Measurements from ENCODE around the gene CNTNAP5. TPM values are rescaled to one million over a fixed set of nuclear protein-coding genes. Genes with fewer than 3 reads are reported as not detected.

Gene CNTNAP5
- total and polyA plus RNA-seq, 2 donors (not counting 1 experiment from before 2014, with no cell fraction given), result not detected

DNA sequence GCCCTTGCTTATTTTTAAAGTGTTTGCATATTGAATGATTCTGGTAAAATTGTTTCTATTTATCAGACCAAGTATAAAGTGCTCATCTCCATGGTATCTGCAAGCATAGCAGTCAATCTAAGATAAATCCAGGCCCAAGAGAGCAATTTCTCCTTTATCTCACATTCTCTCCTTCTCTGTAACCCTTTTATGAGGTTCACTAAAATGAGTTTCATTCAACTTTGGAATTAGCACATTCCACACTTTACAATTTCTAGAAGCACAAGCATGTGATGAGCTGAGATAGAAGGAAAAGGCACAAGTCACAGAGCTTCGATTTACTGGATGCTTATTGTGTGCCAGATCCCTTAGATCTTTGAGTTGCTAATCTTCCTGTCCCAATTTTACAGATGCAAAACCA is 97.3 kb downstream of the CNTNAP5 start:
- H3K27me3 ChIP-seq (replicated peaks in 1 of 4; ENCODE audit: control extremely low read depth in 1 of 4, control insufficient read depth in 3 of 4, insufficient read depth in 4 of 4, low read length in 3 of 4), result no peaks in the 10 kb centered on the region
- intact Hi-C loops (cut with micrococcal nuclease), result no loop called here

DNA sequence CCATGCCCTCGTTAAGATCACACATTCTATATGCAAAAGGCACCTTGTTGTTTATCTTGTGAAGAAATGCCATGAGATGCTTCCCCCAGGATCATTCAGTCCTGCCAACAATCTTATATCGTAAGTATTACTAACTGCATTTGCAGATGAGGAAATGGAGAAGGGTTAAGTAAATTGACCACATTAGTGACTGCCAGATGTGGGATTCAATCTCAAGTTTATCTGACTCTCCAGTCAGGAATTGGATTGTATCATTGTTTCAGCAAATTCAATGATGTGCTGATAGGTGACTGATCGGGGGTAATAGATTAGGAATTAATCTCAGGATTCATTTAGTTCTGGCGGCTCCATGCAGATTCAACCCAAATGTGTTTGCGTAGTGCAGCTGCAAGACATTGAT is 106.2 kb downstream of the CNTNAP5 start:
- TF ChIP-seq EZH2 (IDR thresholded peaks at IDR 0.05; ENCODE audit: borderline replicate concordance, insufficient read depth, low read depth, low read length, poor library complexity, severe bottlenecking), result no peak
- TF ChIP-seq, protein P1, sequence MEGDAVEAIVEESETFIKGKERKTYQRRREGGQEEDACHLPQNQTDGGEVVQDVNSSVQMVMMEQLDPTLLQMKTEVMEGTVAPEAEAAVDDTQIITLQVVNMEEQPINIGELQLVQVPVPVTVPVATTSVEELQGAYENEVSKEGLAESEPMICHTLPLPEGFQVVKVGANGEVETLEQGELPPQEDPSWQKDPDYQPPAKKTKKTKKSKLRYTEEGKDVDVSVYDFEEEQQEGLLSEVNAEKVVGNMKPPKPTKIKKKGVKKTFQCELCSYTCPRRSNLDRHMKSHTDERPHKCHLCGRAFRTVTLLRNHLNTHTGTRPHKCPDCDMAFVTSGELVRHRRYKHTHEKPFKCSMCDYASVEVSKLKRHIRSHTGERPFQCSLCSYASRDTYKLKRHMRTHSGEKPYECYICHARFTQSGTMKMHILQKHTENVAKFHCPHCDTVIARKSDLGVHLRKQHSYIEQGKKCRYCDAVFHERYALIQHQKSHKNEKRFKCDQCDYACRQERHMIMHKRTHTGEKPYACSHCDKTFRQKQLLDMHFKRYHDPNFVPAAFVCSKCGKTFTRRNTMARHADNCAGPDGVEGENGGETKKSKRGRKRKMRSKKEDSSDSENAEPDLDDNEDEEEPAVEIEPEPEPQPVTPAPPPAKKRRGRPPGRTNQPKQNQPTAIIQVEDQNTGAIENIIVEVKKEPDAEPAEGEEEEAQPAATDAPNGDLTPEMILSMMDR (IDR thresholded peaks at IDR 0.05), result no peak
- Mint-ChIP-seq H3K4me1 (no peaks in the 10 kb centered on the region), H3K9me3 (ENCODE audit: insufficient read depth) (no peaks in the 10 kb centered on the region), H3K27me3 (no peaks in the 10 kb centered on the region), H3K4me3 (no peak overlapping the region), H3K27ac (no peak overlapping the region)
- CTCF ChIA-PET, result no interaction called here
- H2AFZ ChIP-seq (ENCODE audit: insufficient read depth, low read depth, low read length, poor library complexity, severe bottlenecking), result no peak overlapping the region
- no peaks in the 10 kb centered on the region for H3K27me3 ChIP-seq (replicated peaks in 1 of 4; ENCODE audit: control extremely low read depth in 1 of 4, control insufficient read depth in 3 of 4, insufficient read depth in 4 of 4, low read length in 3 of 4)
- H3K4me2 ChIP-seq (replicated peaks; ENCODE audit: low read depth, low read length, poor library complexity, severe bottlenecking), result no peak overlapping the region
- 100% methylated on average over 1 of the region's 5 CpGs for WGBS (ENCODE audit: insufficient coverage)
- no peaks in the 10 kb centered on the region for H4K20me1 ChIP-seq (ENCODE audit: control insufficient read depth, insufficient read depth, low read length, poor library complexity, severe bottlenecking)
- no peaks in the 10 kb centered on the region for H3K4me1 ChIP-seq (ENCODE audit: control insufficient read depth in 2 of 2, insufficient read depth in 2 of 2, low read length in 2 of 2)
- H3K9me3 ChIP-seq (ENCODE audit: control extremely low read depth in 1 of 3, control insufficient read depth in 2 of 3, insufficient read depth in 1 of 3, low read length in 2 of 3), result peaks cover 0 to 3% (median 0%) of the 10 kb centered on the region in 3 donors
- H3K79me2 ChIP-seq (ENCODE audit: control insufficient read depth, insufficient read depth, low read length), result no peaks in the 10 kb centered on the region
- no peak overlapping the region for H3K27ac ChIP-seq (ENCODE audit: low read length in 2 of 2)
- intact Hi-C loops (cut with micrococcal nuclease), result no loop called here
- no peaks in the 10 kb centered on the region for H3K36me3 ChIP-seq (replicated peaks in 1 of 2; ENCODE audit: control extremely low read depth in 1 of 2, control insufficient read depth in 1 of 2, extremely low read depth in 1 of 2, insufficient read depth in 2 of 2, low read length in 1 of 2)
- no peak overlapping the region for H3K9ac ChIP-seq (ENCODE audit: low read length)
- no peak for DNase-seq
- ATAC-seq (ENCODE audit: low read depth), result no peak
- H3K4me3 ChIP-seq (ENCODE audit: control extremely low read depth in 1 of 5, extremely low read depth in 1 of 5, insufficient read depth in 1 of 5, low read depth in 2 of 5, low read length in 4 of 5), result no peak overlapping the region
- POLR2A ChIA-PET, result no interaction called here

More for the DNA sequence above, 97.3 kb downstream of the CNTNAP5 start:
- H3K36me3 ChIP-seq (replicated peaks in 1 of 2; ENCODE audit: control extremely low read depth in 1 of 2, control insufficient read depth in 1 of 2, extremely low read depth in 1 of 2, insufficient read depth in 2 of 2, low read length in 1 of 2), result no peaks in the 10 kb centered on the region
- H3K9ac ChIP-seq (ENCODE audit: low read length), result no peak overlapping the region
- no peaks in the 10 kb centered on the region for H3K27me3 Mint-ChIP-seq
- no peaks in the 10 kb centered on the region for H3K4me1 ChIP-seq (ENCODE audit: control insufficient read depth in 2 of 2, insufficient read depth in 2 of 2, low read length in 2 of 2)
- H3K4me3 Mint-ChIP-seq, result no peak overlapping the region
- H2AFZ ChIP-seq (ENCODE audit: insufficient read depth, low read depth, low read length, poor library complexity, severe bottlenecking), result no peak overlapping the region
- WGBS (ENCODE audit: insufficient coverage), result no CpG with 5 or more reads among the region's 1 CpG
- no peaks in the 10 kb centered on the region for H3K79me2 ChIP-seq (ENCODE audit: control insufficient read depth, insufficient read depth, low read length)
- H3K4me2 ChIP-seq (replicated peaks; ENCODE audit: low read depth, low read length, poor library complexity, severe bottlenecking), result no peak overlapping the region
- H3K27ac Mint-ChIP-seq, result no peak overlapping the region
- H3K9me3 Mint-ChIP-seq (ENCODE audit: insufficient read depth), result peaks cover 2% of the 10 kb centered on the region
- ATAC-seq (ENCODE audit: low read depth), result no peak
- no peaks in the 10 kb centered on the region for H3K9me3 ChIP-seq (ENCODE audit: control extremely low read depth in 1 of 3, control insufficient read depth in 2 of 3, insufficient read depth in 1 of 3, low read length in 2 of 3)
- no peak for DNase-seq
- H4K20me1 ChIP-seq (ENCODE audit: control insufficient read depth, insufficient read depth, low read length, poor library complexity, severe bottlenecking), result no peaks in the 10 kb centered on the region
- ChIA-PET CTCF (no interaction called here), POLR2A (no interaction called here)
- H3K27ac ChIP-seq (ENCODE audit: low read length in 2 of 2), result no peak overlapping the region
- H3K4me1 Mint-ChIP-seq, result no peaks in the 10 kb centered on the region
- H3K4me3 ChIP-seq (ENCODE audit: control extremely low read depth in 1 of 5, extremely low read depth in 1 of 5, insufficient read depth in 1 of 5, low read depth in 2 of 5, low read length in 4 of 5), result no peak overlapping the region
- TF ChIP-seq, protein P1 (IDR thresholded peaks at IDR 0.05), result no peak
- TF ChIP-seq EZH2 (IDR thresholded peaks at IDR 0.05; ENCODE audit: borderline replicate concordance, insufficient read depth, low read depth, low read length, poor library complexity, severe bottlenecking), result no peak
